IPS-15b (cell line): Measurements from ENCODE around the gene FOXN3.
"Not testable (repeated sequence)": the region's sequence is repeated elsewhere in the genome, so short reads cannot be mapped to it uniquely, and the experiment has no call there.

Experiments
- H3K27me3 ChIP-seq: one replicate; pipeline ENCODE4 v1.6.1; 2013; ENCODE audit warnings: low read length; ENCODE audit not compliant: control insufficient read depth, insufficient read depth
- H3K36me3 ChIP-seq: one replicate; pipeline ENCODE4 v1.6.1; 2013; ENCODE audit warnings: low read length; ENCODE audit not compliant: control insufficient read depth, insufficient read depth
- H3K4me1 ChIP-seq: one replicate; pipeline ENCODE4 v1.6.1; 2013; ENCODE audit warnings: mild to moderate bottlenecking, low read length; ENCODE audit not compliant: control insufficient read depth, insufficient read depth
- H3K4me3 ChIP-seq: one replicate; pipeline ENCODE4 v1.5.1; 2013; ENCODE audit warnings: low read depth, low read length
- H3K9ac ChIP-seq: one replicate; pipeline ENCODE4 v1.6.1; 2013; ENCODE audit warnings: low read depth, mild to moderate bottlenecking, low read length
- H3K9me3 ChIP-seq: one replicate; pipeline ENCODE4 v1.6.1; 2013; ENCODE audit warnings: mild to moderate bottlenecking, low read length; ENCODE audit not compliant: control insufficient read depth, insufficient read depth

The FOXN3 gene

GRCh38 chr14:89212386-89213235 is 204.4 kb downstream of the FOXN3 start:
- peaks cover 6% of the 10 kb centered on the region for H3K36me3 ChIP-seq
- peaks cover 14% of the 10 kb centered on the region for H3K4me1 ChIP-seq
- H3K9me3 ChIP-seq, result no peaks in the 10 kb centered on the region
- H3K27me3 ChIP-seq, result no peaks in the 10 kb centered on the region
- H3K4me3 ChIP-seq, result no peak overlapping the region
- H3K9ac ChIP-seq, result no peak overlapping the region

- no peaks in the 10 kb centered on the region for H3K27me3 ChIP-seq
- no peaks in the 10 kb centered on the region for H3K9me3 ChIP-seq
- H3K4me3 ChIP-seq, result no peak overlapping the region
- H3K4me1 ChIP-seq, result peaks cover 14% of the 10 kb centered on the region
- H3K36me3 ChIP-seq, result peaks cover 6% of the 10 kb centered on the region
- no peak overlapping the region for H3K9ac ChIP-seq
These were observed 207.5 kb downstream of the FOXN3 start for GRCh38 chr14:89209558-89209957.

- Histone ChIP-seq H3K4me1 (peaks cover 14% of the 10 kb centered on the region), H3K36me3 (peaks cover 6% of the 10 kb centered on the region), H3K9me3 (no peaks in the 10 kb centered on the region), H3K27me3 (no peaks in the 10 kb centered on the region), H3K9ac (no peak overlapping the region), H3K4me3 (no peak overlapping the region)
These were observed 209.1 kb downstream of the FOXN3 start for GRCh38 chr14:89207925-89208328.

- H3K4me3 ChIP-seq, result no peak overlapping the region
- no peaks in the 10 kb centered on the region for H3K9me3 ChIP-seq
- H3K4me1 ChIP-seq, result peaks cover 14% of the 10 kb centered on the region
- no peaks in the 10 kb centered on the region for H3K36me3 ChIP-seq
- H3K27me3 ChIP-seq, result no peaks in the 10 kb centered on the region
- no peak overlapping the region for H3K9ac ChIP-seq
These were observed 210.5 kb downstream of the FOXN3 start for GRCh38 chr14:89206389-89207031.

- Histone ChIP-seq H3K4me1 (peaks cover 6% of the 10 kb centered on the region), H3K27me3 (no peaks in the 10 kb centered on the region), H3K9me3 (no peaks in the 10 kb centered on the region), H3K4me3 (no peak overlapping the region), H3K9ac (no peak overlapping the region), H3K36me3 (no peaks in the 10 kb centered on the region)
These were observed 211.8 kb downstream of the FOXN3 start for GRCh38 chr14:89205137-89205740.

GRCh38 chr14:89202413-89203190 is 214.4 kb downstream of the FOXN3 start:
- Histone ChIP-seq H3K27me3 (no peaks in the 10 kb centered on the region), H3K4me1 (peaks cover under 1% of the 10 kb centered on the region), H3K9me3 (no peaks in the 10 kb centered on the region), H3K9ac (no peak overlapping the region), H3K4me3 (no peak overlapping the region), H3K36me3 (no peaks in the 10 kb centered on the region)

GRCh38 chr14:89201645-89202044 is 215.4 kb downstream of the FOXN3 start:
- Histone ChIP-seq H3K9ac (no peak overlapping the region), H3K27me3 (no peaks in the 10 kb centered on the region), H3K36me3 (no peaks in the 10 kb centered on the region), H3K4me1 (no peaks in the 10 kb centered on the region), H3K4me3 (no peak overlapping the region), H3K9me3 (no peaks in the 10 kb centered on the region)

GRCh38 chr14:89199357-89199756 is 217.7 kb downstream of the FOXN3 start:
- not testable (repeated sequence) for H3K4me3 ChIP-seq, H3K36me3 ChIP-seq, H3K9me3 ChIP-seq, H3K27me3 ChIP-seq, H3K4me1 ChIP-seq, H3K9ac ChIP-seq

GRCh38 chr14:89198544-89199329 is 218.3 kb downstream of the FOXN3 start:
- Histone ChIP-seq H3K4me1 (no peaks in the 10 kb centered on the region), H3K9ac (no peak overlapping the region), H3K9me3 (no peaks in the 10 kb centered on the region), H3K36me3 (no peaks in the 10 kb centered on the region), H3K27me3 (no peaks in the 10 kb centered on the region), H3K4me3 (no peak overlapping the region)

- Histone ChIP-seq H3K9me3 (no peaks in the 10 kb centered on the region), H3K9ac (no peak overlapping the region), H3K4me3 (no peak overlapping the region), H3K36me3 (no peaks in the 10 kb centered on the region), H3K4me1 (no peaks in the 10 kb centered on the region), H3K27me3 (no peaks in the 10 kb centered on the region)
These were observed 219.4 kb downstream of the FOXN3 start for GRCh38 chr14:89197623-89198022.

GRCh38 chr14:89196545-89196944 is 220.5 kb downstream of the FOXN3 start:
- Histone ChIP-seq H3K9me3 (no peaks in the 10 kb centered on the region), H3K9ac (no peak overlapping the region), H3K36me3 (no peaks in the 10 kb centered on the region), H3K4me3 (no peak overlapping the region), H3K27me3 (no peaks in the 10 kb centered on the region), H3K4me1 (no peaks in the 10 kb centered on the region)
